GM23248 (cell line): Measurements from ENCODE around the gene GSTT2.

Source experiments
- EZH2 ChIP-seq: fragments of 200-600 bp; sonication (generic); IDR thresholded peaks from 2 replicates; pipeline ENCODE4 v1.6.1; 2018; ENCODE audit warnings: antibody characterized with exemption, mild to moderate bottlenecking; ENCODE audit not compliant: insufficient read depth, poor library complexity, severe bottlenecking
- EZH2phosphoT487 ChIP-seq: fragments of 200-600 bp; sonication (generic); IDR thresholded peaks from 2 replicates; pipeline ENCODE4 v1.6.1; 2018; ENCODE audit warnings: antibody characterized with exemption, moderate library complexity, mild to moderate bottlenecking, low read depth; ENCODE audit not compliant: insufficient read depth

- TF ChIP-seq EZH2, result no peak
- no peak for TF ChIP-seq EZH2phosphoT487
These were observed 29.5 kb downstream of the GSTT2 start for GRCh38 chr22:24009227-24010017.
